Neuron (in vitro differentiated cells): ENCODE measurements around the gene ADGRF3.

ENCODE experiments used
- H2AFZ ChIP-seq: one replicate; pipeline ENCODE4 v1.6.1; 2013; ENCODE audit warnings: low read depth, mild to moderate bottlenecking, inconsistent platforms, low read length, moderate library complexity
- H3K27me3 ChIP-seq: one replicate; pipeline ENCODE4 v1.6.1; 2013; ENCODE audit warnings: low read length; ENCODE audit not compliant: insufficient read depth
- H3K36me3 ChIP-seq: one replicate; pipeline ENCODE4 v1.6.1; 2013; ENCODE audit warnings: low read length; ENCODE audit not compliant: insufficient read depth
- H3K4me1 ChIP-seq: one replicate; pipeline ENCODE4 v1.6.1; 2013; ENCODE audit warnings: low read length; ENCODE audit not compliant: insufficient read depth
- H3K4me3 ChIP-seq: 2 replicates; pipeline ENCODE4 v1.5.1; 2013; ENCODE audit warnings: mild to moderate bottlenecking, low read length, moderate library complexity
- H3K9me3 ChIP-seq: one replicate; pipeline ENCODE4 v1.6.1; 2013; ENCODE audit warnings: low read length

ADGRF3 gene

DNA sequence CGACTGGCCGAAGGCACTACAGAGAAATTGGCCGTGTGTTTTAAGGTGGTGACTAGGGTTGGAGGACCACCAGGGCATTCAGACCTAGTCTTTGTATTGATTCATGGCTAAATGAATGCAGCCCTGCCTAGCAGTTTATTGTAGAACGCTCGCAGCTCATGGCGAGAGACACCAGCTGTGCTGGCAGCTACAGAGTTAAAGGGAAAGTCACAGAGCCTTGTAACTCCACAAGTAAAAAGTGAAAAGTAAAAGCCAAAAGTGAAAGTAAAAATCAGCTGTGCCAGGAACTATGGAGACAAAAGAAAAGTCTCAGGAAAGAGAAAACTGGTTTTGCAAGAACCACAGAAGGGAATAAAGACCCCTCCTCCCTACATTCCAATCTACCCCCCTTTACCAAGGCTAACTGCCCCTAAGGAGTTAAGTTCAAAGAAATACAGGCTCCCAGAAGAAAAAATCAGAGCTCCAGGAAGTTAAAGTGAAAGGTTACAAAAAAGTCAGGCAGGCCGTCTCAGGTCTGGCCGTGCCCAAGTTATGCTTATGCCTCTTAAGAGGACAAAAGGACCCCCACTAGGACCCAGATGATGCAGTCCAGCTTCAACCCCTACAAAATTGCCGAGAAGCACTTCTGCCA is 47.0 kb downstream of the ADGRF3 start:
- Histone ChIP-seq H3K4me3 (peak overlapping the region; percentile 51), H3K27me3 (no peaks in the 10 kb centered on the region), H3K36me3 (no peaks in the 10 kb centered on the region), H3K4me1 (peaks cover 27% of the 10 kb centered on the region), H2AFZ (peak overlapping the region; percentile 93), H3K9me3 (no peaks in the 10 kb centered on the region)

DNA sequence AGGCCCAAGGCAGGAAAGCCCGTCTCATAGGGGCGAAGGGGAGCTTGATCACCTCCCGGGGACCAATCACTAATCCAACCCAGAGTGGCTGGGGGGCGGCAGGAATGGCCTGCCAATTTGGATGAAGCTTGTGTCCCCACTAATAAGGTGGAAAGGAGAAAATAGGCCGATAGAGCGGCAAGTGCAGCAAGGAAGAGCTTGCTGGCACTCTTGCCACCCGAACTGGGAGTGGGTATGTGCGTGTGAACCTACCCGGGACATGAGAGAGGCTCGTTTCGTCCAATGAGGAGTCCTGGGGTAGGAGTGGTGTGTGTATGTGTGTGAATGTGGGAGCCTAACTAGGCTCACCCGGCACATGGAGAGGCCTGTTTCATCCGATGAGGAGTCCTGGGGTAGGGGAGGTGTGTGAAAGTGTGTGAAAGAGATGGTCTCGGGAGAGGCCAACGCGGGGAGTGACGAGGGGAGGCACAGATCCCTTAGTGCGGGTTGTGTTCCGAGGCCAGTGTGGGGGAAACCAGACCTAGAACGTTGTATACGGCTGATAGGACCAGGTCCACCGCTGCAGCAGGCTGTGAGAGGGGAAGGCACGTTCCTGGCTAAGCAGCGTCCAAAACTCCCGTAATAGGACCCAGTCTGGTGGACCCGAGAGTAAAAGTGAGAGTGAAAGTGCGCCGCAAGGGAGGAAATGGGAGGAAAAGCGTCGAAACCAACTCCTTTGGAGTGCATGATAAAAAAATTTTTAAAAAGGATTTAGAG is 47.8 kb downstream of the ADGRF3 start:
- Histone ChIP-seq H2AFZ (peak overlapping the region; percentile 93), H3K36me3 (no peaks in the 10 kb centered on the region), H3K4me1 (peaks cover 27% of the 10 kb centered on the region), H3K4me3 (peak overlapping the region; percentile 51), H3K9me3 (no peaks in the 10 kb centered on the region), H3K27me3 (no peaks in the 10 kb centered on the region)

- Histone ChIP-seq H2AFZ (no peak overlapping the region), H3K4me1 (peaks cover 27% of the 10 kb centered on the region), H3K27me3 (no peaks in the 10 kb centered on the region), H3K4me3 (no peak overlapping the region), H3K36me3 (no peaks in the 10 kb centered on the region), H3K9me3 (no peaks in the 10 kb centered on the region)
These were observed 48.3 kb downstream of the ADGRF3 start for GRCh38 chr2:26298286-26298637.

DNA sequence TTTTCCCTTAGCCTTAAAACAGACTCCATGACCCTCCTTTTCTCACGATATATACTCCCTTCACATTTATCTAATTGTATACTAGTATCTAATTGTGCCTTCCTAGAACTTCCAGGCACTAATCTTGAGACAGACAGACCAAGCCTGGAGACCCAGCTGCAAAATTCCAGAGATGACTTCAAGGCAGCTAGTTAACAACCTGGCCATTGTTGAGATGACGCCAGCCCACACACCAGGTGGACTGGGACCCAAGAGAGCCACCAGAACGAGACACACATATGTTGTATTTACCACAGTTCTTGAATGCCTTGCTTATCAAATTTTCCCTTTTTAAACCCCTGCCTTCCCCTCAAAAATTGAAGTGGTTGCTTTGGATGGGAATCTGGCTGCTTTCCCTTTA is 49.5 kb downstream of the ADGRF3 start:
- Histone ChIP-seq H3K9me3 (no peaks in the 10 kb centered on the region), H2AFZ (no peak overlapping the region), H3K4me1 (peaks cover 27% of the 10 kb centered on the region), H3K27me3 (no peaks in the 10 kb centered on the region), H3K4me3 (no peak overlapping the region), H3K36me3 (no peaks in the 10 kb centered on the region)

GRCh38 chr2:26295511-26295910 is 51.1 kb downstream of the ADGRF3 start:
- no peak overlapping the region for H2AFZ ChIP-seq
- H3K27me3 ChIP-seq = no peaks in the 10 kb centered on the region
- H3K9me3 ChIP-seq = no peaks in the 10 kb centered on the region

DNA sequence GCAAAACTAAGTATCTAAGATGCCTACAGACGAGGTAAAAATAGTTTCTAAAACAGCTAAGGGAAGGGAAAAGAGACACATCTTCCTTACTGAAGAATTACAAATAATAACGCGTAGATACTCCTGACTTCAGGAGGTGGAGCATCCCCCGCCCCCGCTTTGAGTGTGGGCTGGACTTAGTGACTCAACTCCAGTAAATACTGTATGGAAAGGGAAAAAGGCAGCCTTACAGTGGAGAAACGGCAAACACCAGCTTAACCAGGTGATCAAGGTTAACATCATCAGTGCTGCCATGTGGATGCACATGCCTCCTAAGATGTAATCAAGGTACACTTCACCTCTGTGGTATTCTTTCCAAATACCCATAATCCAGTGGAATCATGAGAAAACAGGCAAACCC is 53.9 kb downstream of the ADGRF3 start:
- peaks cover 21% of the 10 kb centered on the region for H3K36me3 ChIP-seq
- H3K9me3 ChIP-seq = no peaks in the 10 kb centered on the region
- no peak overlapping the region for H3K4me3 ChIP-seq
- H2AFZ ChIP-seq = no peak overlapping the region
- H3K4me1 ChIP-seq = no peaks in the 10 kb centered on the region
- no peaks in the 10 kb centered on the region for H3K27me3 ChIP-seq

More at GRCh38 chr2:26295511-26295910, 51.1 kb downstream of the ADGRF3 start:
- H3K36me3 ChIP-seq = peaks cover 3% of the 10 kb centered on the region
- no peak overlapping the region for H3K4me3 ChIP-seq
- peaks cover 18% of the 10 kb centered on the region for H3K4me1 ChIP-seq

DNA sequence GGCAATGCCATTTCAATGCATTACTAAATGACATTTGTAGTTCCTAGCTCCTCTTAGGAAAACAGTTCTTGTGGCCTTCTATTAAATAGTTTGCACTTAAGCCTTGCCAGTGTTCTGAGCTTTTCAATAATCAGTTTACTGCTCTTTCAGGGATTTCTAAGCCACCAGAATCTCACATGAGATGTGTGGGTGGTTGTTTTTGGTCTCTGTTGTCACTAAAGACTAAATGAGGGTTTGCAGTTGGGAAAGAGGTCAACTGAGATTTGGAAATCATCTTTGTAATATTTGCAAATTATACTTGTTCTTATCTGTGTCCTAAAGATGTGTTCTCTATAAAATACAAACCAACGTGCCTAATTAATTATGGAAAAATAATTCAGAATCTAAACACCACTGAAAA is 56.6 kb downstream of the ADGRF3 start:
- H3K9me3 ChIP-seq = no peaks in the 10 kb centered on the region
- no peak overlapping the region for H2AFZ ChIP-seq
- H3K36me3 ChIP-seq = peaks cover 39% of the 10 kb centered on the region
- no peaks in the 10 kb centered on the region for H3K4me1 ChIP-seq
- H3K27me3 ChIP-seq = no peaks in the 10 kb centered on the region
- no peak overlapping the region for H3K4me3 ChIP-seq

GRCh38 chr2:26285931-26286330 is 60.7 kb downstream of the ADGRF3 start:
- Histone ChIP-seq H3K9me3 (no peaks in the 10 kb centered on the region), H3K4me3 (no peak overlapping the region), H3K36me3 (peaks cover 70% of the 10 kb centered on the region), H3K27me3 (no peaks in the 10 kb centered on the region), H2AFZ (no peak overlapping the region), H3K4me1 (no peaks in the 10 kb centered on the region)

GRCh38 chr2:26284132-26284531 is 62.5 kb downstream of the ADGRF3 start:
- H3K36me3 ChIP-seq = peaks cover 76% of the 10 kb centered on the region
- no peaks in the 10 kb centered on the region for H3K9me3 ChIP-seq
- H3K4me3 ChIP-seq = no peak overlapping the region

GRCh38 chr2:26283606-26284005 is 63.0 kb downstream of the ADGRF3 start:
- H2AFZ ChIP-seq = no peak overlapping the region
- no peaks in the 10 kb centered on the region for H3K27me3 ChIP-seq
- no peaks in the 10 kb centered on the region for H3K4me1 ChIP-seq
- no peaks in the 10 kb centered on the region for H3K9me3 ChIP-seq
- peaks cover 79% of the 10 kb centered on the region for H3K36me3 ChIP-seq
- no peak overlapping the region for H3K4me3 ChIP-seq

More at GRCh38 chr2:26284132-26284531, 62.5 kb downstream of the ADGRF3 start:
- Histone ChIP-seq H2AFZ (no peak overlapping the region), H3K4me1 (no peaks in the 10 kb centered on the region), H3K27me3 (no peaks in the 10 kb centered on the region)

GRCh38 chr2:26281226-26281625 is 65.4 kb downstream of the ADGRF3 start:
- no peak overlapping the region for H3K4me3 ChIP-seq
- no peaks in the 10 kb centered on the region for H3K4me1 ChIP-seq
- no peaks in the 10 kb centered on the region for H3K9me3 ChIP-seq
- H2AFZ ChIP-seq = no peak overlapping the region
- H3K36me3 ChIP-seq = peaks cover 84% of the 10 kb centered on the region
- no peaks in the 10 kb centered on the region for H3K27me3 ChIP-seq

DNA sequence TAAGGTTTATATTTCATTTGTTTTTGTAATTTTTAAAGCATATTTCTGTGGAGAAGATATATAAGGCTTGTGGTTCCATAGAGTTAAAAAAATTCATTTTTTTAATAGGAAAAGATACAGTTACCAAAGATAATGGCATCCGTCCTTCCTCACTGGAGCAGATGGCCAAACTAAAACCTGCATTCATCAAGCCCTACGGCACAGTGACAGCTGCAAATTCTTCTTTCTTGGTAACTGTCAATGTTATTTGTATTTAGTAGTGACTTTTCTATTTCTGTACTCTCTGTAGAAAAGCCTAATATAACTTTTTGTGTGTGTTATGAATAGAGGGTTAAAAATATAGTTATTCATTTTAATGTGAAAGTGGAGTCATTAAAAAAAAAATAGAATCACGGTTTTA is 66.7 kb downstream of the ADGRF3 start:
- H3K36me3 ChIP-seq = peaks cover 83% of the 10 kb centered on the region
- H3K4me1 ChIP-seq = no peaks in the 10 kb centered on the region
- H2AFZ ChIP-seq = no peak overlapping the region
- H3K4me3 ChIP-seq = no peak overlapping the region
- no peaks in the 10 kb centered on the region for H3K9me3 ChIP-seq
- H3K27me3 ChIP-seq = no peaks in the 10 kb centered on the region

GRCh38 chr2:26276484-26277227 is 69.9 kb downstream of the ADGRF3 start:
- no peak overlapping the region for H3K4me3 ChIP-seq
- H2AFZ ChIP-seq = no peak overlapping the region
- no peaks in the 10 kb centered on the region for H3K4me1 ChIP-seq
- no peaks in the 10 kb centered on the region for H3K9me3 ChIP-seq
- H3K27me3 ChIP-seq = no peaks in the 10 kb centered on the region
- H3K36me3 ChIP-seq = peaks cover 73% of the 10 kb centered on the region
